Naive thymus-derived CD4-positive, alpha-beta T cell (primary cell): ENCODE measurements around the gene DDX1. TPM values are rescaled to one million over a fixed set of nuclear protein-coding genes. Genes with fewer than 3 reads are reported as not detected.

ENCODE experiments used
- ATAC-seq: fragments of 150-1000 bp; cut with Tn5 transposase; 2 replicates; pipeline ENCODE4 v1.10.0; 2021; ENCODE audit warnings: mild to moderate bottlenecking, moderate library complexity
- CTCF ChIA-PET: fragments of 350-600 bp; sonication (Branson Sonifier 250); formaldehyde crosslinking; loops from one replicate; lab custom pipeline; 2021; ENCODE audit warnings: antibody characterized with exemption; lab: Charles Lee
- POLR2A ChIA-PET: fragments of 350-600 bp; sonication (Branson Sonifier 250); formaldehyde crosslinking; loops from one replicate; lab custom pipeline; 2021; ENCODE audit warnings: antibody characterized with exemption, inconsistent platforms; lab: Charles Lee
- DNase-seq, 9 donors: peaks; one replicate each; pipeline versions ENCODE4 v3.0.0 to v3.0.0-alpha.2; 2020 to 2022; ENCODE audit warnings: mixed read lengths in 1 of 9
- H3K27ac ChIP-seq: one replicate; pipeline ENCODE4 v1.7.0; 2013; ENCODE audit warnings: mild to moderate bottlenecking, low read depth, low read length, moderate library complexity
- H3K27me3 ChIP-seq, 2 donors: one replicate each; pipeline ENCODE4 v1.7.0; 2013; ENCODE audit warnings: low read length in 2 of 2, mild to moderate bottlenecking in 2 of 2, moderate library complexity in 2 of 2; ENCODE audit not compliant: control insufficient read depth in 2 of 2, insufficient read depth in 2 of 2
- H3K36me3 ChIP-seq, 3 experiments: 1 replicate in 2 of 3; 2 replicates in 1 of 3; pipeline ENCODE4 v1.7.0; 2013; ENCODE audit warnings: low read length in 3 of 3, mild to moderate bottlenecking in 3 of 3, moderate library complexity in 1 of 3; ENCODE audit not compliant: insufficient read depth in 3 of 3, control insufficient read depth in 2 of 3
- H3K4me1 ChIP-seq, 2 donors: one replicate each; pipeline ENCODE4 v1.7.0; 2013; ENCODE audit warnings: low read length in 2 of 2, mild to moderate bottlenecking in 2 of 2, moderate library complexity in 1 of 2; ENCODE audit not compliant: control insufficient read depth in 2 of 2, insufficient read depth in 2 of 2
- H3K4me3 ChIP-seq: 2 replicates; pipeline ENCODE4 v1.7.0; 2013; ENCODE audit warnings: mild to moderate bottlenecking, low read length
- H3K9me3 ChIP-seq, 3 experiments: 1 replicate in 2 of 3; 2 replicates in 1 of 3; pipeline ENCODE4 v1.7.0; 2013; ENCODE audit warnings: low read length in 3 of 3; ENCODE audit not compliant: control insufficient read depth in 2 of 3
- H3K27ac Mint-ChIP-seq, 9 donors: one replicate each; pipeline ENCODE4 v1.8.0; 2020 to 2022; ENCODE audit warnings: mixed read lengths in 9 of 9, mild to moderate bottlenecking in 8 of 9, moderate library complexity in 5 of 9, inconsistent platforms in 2 of 9
- H3K27me3 Mint-ChIP-seq, 5 donors: one replicate each; pipeline ENCODE4 v1.8.0; 2021 to 2022; ENCODE audit warnings: mixed read lengths in 5 of 5, mild to moderate bottlenecking in 1 of 5
- H3K36me3 Mint-ChIP-seq, 5 donors: one replicate each; pipeline ENCODE4 v1.8.0; 2020 to 2022; ENCODE audit warnings: mixed read lengths in 5 of 5, mild to moderate bottlenecking in 3 of 5, inconsistent platforms in 1 of 5
- H3K4me1 Mint-ChIP-seq, 7 donors: one replicate each; pipeline ENCODE4 v1.8.0; 2020 to 2022; ENCODE audit warnings: mixed read lengths in 7 of 7, mild to moderate bottlenecking in 3 of 7, inconsistent platforms in 1 of 7
- H3K4me3 Mint-ChIP-seq, 10 donors: one replicate each; pipeline ENCODE4 v1.8.0; 2020 to 2022; ENCODE audit warnings: mild to moderate bottlenecking in 10 of 10, mixed read lengths in 10 of 10, moderate library complexity in 6 of 10, inconsistent platforms in 2 of 10
- H3K9me3 Mint-ChIP-seq, 11 donors: one replicate each; pipeline ENCODE4 v1.8.0; 2020 to 2022; ENCODE audit warnings: mixed read lengths in 11 of 11, mild to moderate bottlenecking in 4 of 11, inconsistent platforms in 1 of 11, moderate library complexity in 1 of 11
- intact Hi-C, 2 donors: fragments of 100-400 bp; cut with micrococcal nuclease; formaldehyde crosslinking; loops; one replicate each; pipeline ENCODE4 v1.15.1; 2023
- polyA plus RNA-seq, 2 donors: library from polyadenylated mRNA; unstranded; fragments of 300-500 nt; fragmentation: Illumina TruSeq; gene quantifications; one replicate each; pipeline ENCODE4 v1.2.3, GENCODE V29; 2021
- total RNA-seq, 6 experiments: library from RNA in 5 of 6; stranded (reverse) in 5 of 6; gene quantifications; 1 replicate in 5 of 6; 2 replicates in 1 of 6; pipeline ENCODE4 v1.2.3 and lab custom pipeline; 2021 to 2026

Gene DDX1
- total and polyA plus RNA-seq, 7 experiments from 2014 or later = 30.2 to 75.7 (median 58.0) TPM

DNA sequence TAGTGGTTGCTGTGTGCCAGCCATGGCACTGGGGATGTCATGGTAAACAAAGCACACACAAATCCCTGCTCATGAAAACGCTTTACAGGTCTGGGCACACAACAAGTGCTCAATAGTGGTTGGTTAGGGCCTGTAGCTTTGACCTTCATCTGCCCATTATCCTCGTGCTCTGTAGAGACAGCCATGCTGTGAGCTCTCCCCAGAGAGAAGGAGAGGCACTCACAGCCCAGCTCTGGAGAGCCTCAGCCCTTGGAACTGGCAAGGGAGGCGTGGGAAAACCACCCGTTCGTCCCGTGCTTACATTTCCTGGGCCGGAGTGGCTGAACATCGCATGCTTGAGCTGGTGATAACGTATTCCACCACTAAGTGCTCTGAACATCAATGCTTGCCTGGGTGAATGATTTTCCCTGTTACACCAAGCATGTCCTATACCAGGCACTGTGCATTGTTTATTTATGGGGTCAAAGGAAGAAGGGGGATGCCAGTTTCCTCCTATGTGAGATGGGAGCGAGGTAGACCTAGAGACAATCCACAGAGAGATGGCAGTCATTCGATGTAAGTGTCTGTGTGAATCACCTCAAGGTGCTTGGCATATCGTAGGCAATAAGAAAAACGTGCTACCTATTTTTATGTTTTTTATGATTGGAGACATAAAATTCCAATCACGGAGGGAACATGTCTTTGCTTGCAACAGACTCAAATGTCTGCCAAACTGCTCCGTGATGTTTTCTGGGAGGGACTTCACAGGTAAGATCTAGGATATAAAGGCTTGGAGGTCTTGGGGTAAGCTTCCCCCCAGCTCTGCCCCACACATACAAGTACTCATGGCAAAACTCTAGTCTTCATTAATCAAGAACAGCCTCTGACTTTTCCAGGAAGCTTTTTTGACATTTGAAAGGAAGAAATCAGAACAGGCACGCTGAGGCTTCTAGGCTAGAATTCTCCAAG lies 75.5 kb downstream of the DDX1 start:
- no peaks in the 10 kb centered on the region for H3K4me1 ChIP-seq
- H3K27me3 ChIP-seq = no peaks in the 10 kb centered on the region
- no peak overlapping the region for H3K4me3 ChIP-seq
- H3K36me3 Mint-ChIP-seq = no peaks in the 10 kb centered on the region
- H3K9me3 ChIP-seq = no peaks in the 10 kb centered on the region
- DNase-seq = no peak
- no peak overlapping the region for H3K27ac Mint-ChIP-seq
- no peak overlapping the region for H3K4me3 Mint-ChIP-seq
- intact Hi-C loops = no loop called here
- no peaks in the 10 kb centered on the region for H3K36me3 ChIP-seq
- CTCF ChIA-PET = no interaction called here
- no peak overlapping the region for H3K27ac ChIP-seq
- H3K4me1 Mint-ChIP-seq = no peaks in the 10 kb centered on the region
- peaks cover 0 to 9% (median 4%) of the 10 kb centered on the region in 5 donors for H3K27me3 Mint-ChIP-seq
- peaks cover 0 to 4% (median 0%) of the 10 kb centered on the region in 11 donors for H3K9me3 Mint-ChIP-seq
- no peak for ATAC-seq
- POLR2A ChIA-PET = no interaction called here

DNA sequence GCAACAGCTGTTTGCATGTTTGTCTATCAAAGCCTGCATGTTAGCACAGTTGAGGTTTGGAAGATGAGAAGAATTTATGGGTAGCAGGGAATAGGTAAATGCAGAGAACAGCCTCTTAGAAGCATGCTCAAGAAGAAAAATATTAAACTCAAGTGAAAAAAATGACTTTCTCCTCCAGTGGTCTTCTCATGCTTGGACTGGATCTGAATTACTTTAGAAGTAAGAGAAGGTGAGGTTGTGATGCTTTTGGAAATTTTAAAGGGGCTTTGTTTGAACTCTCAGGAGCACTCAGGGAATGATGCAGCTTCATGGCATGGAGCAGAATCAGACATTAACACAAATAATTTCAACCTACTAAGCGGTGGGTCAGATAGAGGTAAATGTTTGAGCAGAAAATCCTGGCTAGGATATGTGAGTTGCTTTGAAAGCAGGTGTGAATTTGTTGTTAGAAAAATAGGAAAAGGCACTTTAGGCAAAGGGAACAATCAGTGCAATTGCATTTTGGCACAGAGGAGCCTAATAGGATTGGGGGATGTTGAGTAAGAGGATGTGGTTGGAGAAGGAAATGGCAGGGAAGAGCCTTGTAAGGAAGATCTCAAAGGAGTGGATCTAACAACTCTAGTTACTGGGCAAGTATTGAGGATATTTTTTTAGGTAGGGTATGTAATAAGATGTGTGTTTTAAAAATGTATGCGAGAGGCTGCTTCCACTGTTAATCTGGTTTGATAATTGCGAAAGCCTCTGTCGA lies 76.3 kb downstream of the DDX1 start:
- no peak overlapping the region for H3K27ac Mint-ChIP-seq
- peaks cover 0 to 17% (median 5%) of the 10 kb centered on the region in 5 donors for H3K27me3 Mint-ChIP-seq
- ChIA-PET CTCF (no interaction called here), POLR2A (no interaction called here)
- Histone ChIP-seq H3K27me3 (no peaks in the 10 kb centered on the region), H3K36me3 (no peaks in the 10 kb centered on the region), H3K27ac (no peak overlapping the region), H3K9me3 (no peaks in the 10 kb centered on the region), H3K4me1 (no peaks in the 10 kb centered on the region), H3K4me3 (no peak overlapping the region)
- DNase-seq (no peak), ATAC-seq (no peak)
- H3K36me3 Mint-ChIP-seq = no peaks in the 10 kb centered on the region
- intact Hi-C loops = no loop called here
- no peak overlapping the region for H3K4me3 Mint-ChIP-seq
- H3K4me1 Mint-ChIP-seq = no peaks in the 10 kb centered on the region
- H3K9me3 Mint-ChIP-seq = peaks cover 0 to 4% (median 0%) of the 10 kb centered on the region in 11 donors

GRCh38 chr2:15668611-15669305 lies 77.1 kb downstream of the DDX1 start:
- no peak overlapping the region for H3K27ac ChIP-seq
- H3K36me3 Mint-ChIP-seq = peaks cover 0 to 3% (median 0%) of the 10 kb centered on the region in 5 donors
- no peak overlapping the region for H3K4me3 Mint-ChIP-seq
- CTCF ChIA-PET = no interaction called here
- H3K4me1 ChIP-seq = no peaks in the 10 kb centered on the region
- peaks cover 2 to 18% (median 9%) of the 10 kb centered on the region in 5 donors for H3K27me3 Mint-ChIP-seq
- H3K27ac Mint-ChIP-seq = no peak overlapping the region
- H3K36me3 ChIP-seq = no peaks in the 10 kb centered on the region
- POLR2A ChIA-PET = no interaction called here
- H3K27me3 ChIP-seq = no peaks in the 10 kb centered on the region
- no peak overlapping the region for H3K4me3 ChIP-seq
- no peak for DNase-seq
- intact Hi-C loops = no loop called here
- H3K9me3 ChIP-seq = no peaks in the 10 kb centered on the region
- H3K4me1 Mint-ChIP-seq = no peaks in the 10 kb centered on the region
- no peak for ATAC-seq
- peaks cover 0 to 3% (median 0%) of the 10 kb centered on the region in 11 donors for H3K9me3 Mint-ChIP-seq

- Histone ChIP-seq H3K4me3 (no peak overlapping the region), H3K27ac (no peak overlapping the region), H3K36me3 (no peaks in the 10 kb centered on the region), H3K27me3 (no peaks in the 10 kb centered on the region), H3K9me3 (no peaks in the 10 kb centered on the region), H3K4me1 (no peaks in the 10 kb centered on the region)
- peaks cover 2 to 18% (median 13%) of the 10 kb centered on the region in 5 donors for H3K27me3 Mint-ChIP-seq
- no peaks in the 10 kb centered on the region for H3K4me1 Mint-ChIP-seq
- CTCF ChIA-PET = no interaction called here
- intact Hi-C loops = no loop called here
- POLR2A ChIA-PET = no interaction called here
- H3K36me3 Mint-ChIP-seq = peaks cover 0 to 3% (median 0%) of the 10 kb centered on the region in 5 donors
- H3K27ac Mint-ChIP-seq = no peak overlapping the region
- DNase-seq (no peak), ATAC-seq (no peak)
- H3K9me3 Mint-ChIP-seq = no peaks in the 10 kb centered on the region
- no peak overlapping the region for H3K4me3 Mint-ChIP-seq
Observed at GRCh38 chr2:15669375-15669910, 77.8 kb downstream of the DDX1 start.

GRCh38 chr2:15670469-15670868 lies 78.8 kb downstream of the DDX1 start:
- Histone ChIP-seq H3K36me3 (no peaks in the 10 kb centered on the region), H3K4me1 (no peaks in the 10 kb centered on the region), H3K4me3 (no peak overlapping the region), H3K27me3 (no peaks in the 10 kb centered on the region), H3K9me3 (no peaks in the 10 kb centered on the region), H3K27ac (no peak overlapping the region)
- ChIA-PET CTCF (no interaction called here), POLR2A (no interaction called here)
- DNase-seq (no peak), ATAC-seq (no peak)
- H3K4me1 Mint-ChIP-seq = no peaks in the 10 kb centered on the region
- H3K9me3 Mint-ChIP-seq = no peaks in the 10 kb centered on the region
- H3K27ac Mint-ChIP-seq = no peak overlapping the region
- H3K36me3 Mint-ChIP-seq = peaks cover 0 to 3% (median 0%) of the 10 kb centered on the region in 5 donors
- H3K27me3 Mint-ChIP-seq = peaks cover 2 to 22% (median 17%) of the 10 kb centered on the region in 5 donors
- intact Hi-C loops = no loop called here
- H3K4me3 Mint-ChIP-seq = no peak overlapping the region

DNA sequence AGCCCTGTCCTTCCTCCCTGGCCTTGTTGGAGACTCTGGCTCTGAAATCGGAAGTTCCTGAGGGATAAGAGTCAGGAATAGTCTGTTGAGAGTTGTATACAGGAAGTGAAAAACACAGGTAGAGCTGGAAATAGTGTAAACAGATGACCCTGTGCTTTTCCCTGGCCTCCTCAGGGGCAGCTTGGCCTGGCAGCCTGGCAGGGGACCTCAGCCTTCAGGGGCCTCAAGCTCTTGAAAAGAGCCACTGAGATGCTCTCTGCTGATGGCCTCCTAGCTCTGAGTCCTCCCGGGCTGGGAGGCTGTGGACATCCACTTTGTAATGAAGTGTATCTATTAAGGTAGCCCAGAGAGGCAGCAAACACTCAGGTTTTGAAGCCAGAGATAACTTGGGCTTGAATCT lies 79.3 kb downstream of the DDX1 start:
- H3K27me3 Mint-ChIP-seq = peaks cover 2 to 22% (median 17%) of the 10 kb centered on the region in 5 donors
- no peak overlapping the region for H3K27ac ChIP-seq

More for the DNA sequence above, 79.3 kb downstream of the DDX1 start:
- CTCF ChIA-PET = no interaction called here
- Histone ChIP-seq H3K4me1 (no peaks in the 10 kb centered on the region), H3K4me3 (no peak overlapping the region), H3K27me3 (no peaks in the 10 kb centered on the region), H3K9me3 (no peaks in the 10 kb centered on the region), H3K36me3 (no peaks in the 10 kb centered on the region)
- H3K4me3 Mint-ChIP-seq = no peak overlapping the region
- no peaks in the 10 kb centered on the region for H3K4me1 Mint-ChIP-seq
- no peak for DNase-seq
- POLR2A ChIA-PET = no interaction called here
- H3K9me3 Mint-ChIP-seq = no peaks in the 10 kb centered on the region
- H3K36me3 Mint-ChIP-seq = peaks cover 0 to 3% (median 0%) of the 10 kb centered on the region in 5 donors
- no peak for ATAC-seq
- intact Hi-C loops = no loop called here
- H3K27ac Mint-ChIP-seq = no peak overlapping the region
